WTC11 (cell line): ENCODE results near the gene RAPGEF1. TPM values are rescaled to one million over a fixed set of nuclear protein-coding genes. Genes with fewer than 3 reads are reported as not detected.

Experiments used
- ATAC-seq: fragments of 200-7000 bp; cut with Tn5 transposase; 2 replicates; pipeline ENCODE4 v1.10.0; 2021; ENCODE audit warnings: mild to moderate bottlenecking, moderate library complexity
- CTCF ChIA-PET: fragments of 300-600 bp; sonication (Branson Sonifier 250); formaldehyde crosslinking; loops from one replicate; lab custom pipeline; 2021; ENCODE audit warnings: antibody characterized with exemption; lab: Charles Lee
- POLR2A ChIA-PET: fragments of 350-600 bp; sonication (Branson Sonifier 250); formaldehyde crosslinking; loops from one replicate; lab custom pipeline; 2021; ENCODE audit warnings: antibody characterized with exemption; lab: Charles Lee
- DNase-seq: peaks from one replicate; pipeline ENCODE4 v3.0.0; 2021; ENCODE audit warnings: low spot score
- H3K27ac Mint-ChIP-seq: 2 replicates; pipeline ENCODE4 v1.8.0; 2021; ENCODE audit warnings: mixed read lengths
- H3K27me3 Mint-ChIP-seq: 2 replicates; pipeline ENCODE4 v1.8.0; 2021; ENCODE audit warnings: low read depth, mild to moderate bottlenecking, moderate library complexity, mixed read lengths
- H3K36me3 Mint-ChIP-seq: 2 replicates; pipeline ENCODE4 v1.8.0; 2021; ENCODE audit warnings: mixed read lengths
- H3K4me1 Mint-ChIP-seq: 2 replicates; pipeline ENCODE4 v1.8.0; 2022; ENCODE audit warnings: mixed read lengths
- H3K4me3 Mint-ChIP-seq: 2 replicates; pipeline ENCODE4 v1.8.0; 2021; ENCODE audit warnings: mild to moderate bottlenecking, moderate library complexity, mixed read lengths
- H3K9me3 Mint-ChIP-seq: 2 replicates; pipeline ENCODE4 v1.8.0; 2021; ENCODE audit warnings: mixed read lengths
- ARID4B ChIP-seq: sonication (generic); formaldehyde crosslinking; IDR thresholded peaks from 2 replicates; pipeline ENCODE4 v1.8.0; 2023; ENCODE audit warnings: missing genetic modification reagents, mild to moderate bottlenecking, borderline replicate concordance
- CBFB ChIP-seq: sonication (generic); formaldehyde crosslinking; IDR thresholded peaks from 2 replicates; pipeline ENCODE4 v1.8.1; 2022; ENCODE audit warnings: mild to moderate bottlenecking, low read depth, missing genetic modification reagents
- CREM ChIP-seq: sonication (generic); formaldehyde crosslinking; IDR thresholded peaks from 2 replicates; pipeline ENCODE4 v1.8.1; 2022; ENCODE audit warnings: mild to moderate bottlenecking, missing genetic modification reagents, moderate library complexity
- EMX1 ChIP-seq: fragments of 250-450 bp; sonication (Bioruptor Pico); IDR thresholded peaks from 2 replicates; pipeline ENCODE4 v1.8.0; 2021; ENCODE audit warnings: mild to moderate bottlenecking
- ESRRA ChIP-seq: sonication (generic); formaldehyde crosslinking; IDR thresholded peaks from 2 replicates; pipeline ENCODE4 v1.8.1; 2022; ENCODE audit warnings: mild to moderate bottlenecking, missing genetic modification reagents, borderline replicate concordance
- FOXK1 ChIP-seq: sonication (generic); formaldehyde crosslinking; IDR thresholded peaks from 2 replicates; pipeline ENCODE4 v1.8.0; 2022; ENCODE audit warnings: mild to moderate bottlenecking, moderate library complexity, missing genetic modification reagents
- GTF2I ChIP-seq: fragments of 250-450 bp; sonication (Bioruptor Pico); conservative IDR thresholded peaks from 2 replicates; pipeline ENCODE4 v1.4.0; 2021; ENCODE audit warnings: mild to moderate bottlenecking
- HMGXB4 ChIP-seq: sonication (generic); formaldehyde crosslinking; IDR thresholded peaks from 2 replicates; pipeline ENCODE4 v1.8.1; 2023; ENCODE audit warnings: mild to moderate bottlenecking, moderate library complexity, missing genetic modification reagents
- IRF2 ChIP-seq: sonication (generic); formaldehyde crosslinking; IDR thresholded peaks from 2 replicates; pipeline ENCODE4 v1.8.0; 2022; ENCODE audit warnings: low read depth, missing genetic modification reagents, borderline replicate concordance
- KAT7 ChIP-seq: sonication (generic); formaldehyde crosslinking; IDR thresholded peaks from 2 replicates; pipeline ENCODE4 v1.8.1; 2023; ENCODE audit warnings: missing genetic modification reagents, mild to moderate bottlenecking, borderline replicate concordance
- OVOL2 ChIP-seq: fragments of 250-450 bp; sonication (Bioruptor Pico); IDR thresholded peaks from 2 replicates; pipeline ENCODE4 v1.9.0; 2021; ENCODE audit warnings: mild to moderate bottlenecking, borderline replicate concordance
- PRDM15 ChIP-seq: sonication (generic); formaldehyde crosslinking; IDR thresholded peaks from 2 replicates; pipeline ENCODE4 v1.8.0; 2022; ENCODE audit warnings: missing genetic modification reagents
- TEAD1 ChIP-seq: sonication (generic); formaldehyde crosslinking; IDR thresholded peaks from 2 replicates; pipeline ENCODE4 v1.8.0; 2022; ENCODE audit warnings: mild to moderate bottlenecking, missing genetic modification reagents
- TEAD4 ChIP-seq: sonication (generic); formaldehyde crosslinking; IDR thresholded peaks from 2 replicates; pipeline ENCODE4 v1.8.0; 2022; ENCODE audit warnings: mild to moderate bottlenecking, missing genetic modification reagents
- ZNF219 ChIP-seq: sonication (generic); formaldehyde crosslinking; IDR thresholded peaks from 2 replicates; pipeline ENCODE4 v1.8.0; 2023; ENCODE audit warnings: missing genetic modification reagents, mild to moderate bottlenecking, borderline replicate concordance
- ZNF396 ChIP-seq: fragments of 250-450 bp; sonication (Bioruptor Pico); IDR thresholded peaks from 2 replicates; pipeline ENCODE4 v1.8.0; 2021; ENCODE audit warnings: mild to moderate bottlenecking, moderate library complexity, borderline replicate concordance
- ZNF423 ChIP-seq: fragments of 250-450 bp; sonication (Bioruptor Pico); IDR thresholded peaks from 2 replicates; pipeline ENCODE4 v2.1.2; 2022; ENCODE audit warnings: mild to moderate bottlenecking, moderate library complexity
- ZSCAN18 ChIP-seq: fragments of 250-450 bp; sonication (Bioruptor Pico); IDR thresholded peaks from 2 replicates; pipeline ENCODE4 v2.1.2; 2022; ENCODE audit warnings: mild to moderate bottlenecking, moderate library complexity
- total RNA-seq: library from RNA; stranded (reverse); gene quantifications from 3 replicates; pipeline ENCODE4 v1.2.3, GENCODE V29; 2021
- TF ChIP-seq, protein P1 (sequence below): sonication (generic); formaldehyde crosslinking; IDR thresholded peaks from 2 replicates; pipeline ENCODE4 v1.8.0; 2022; ENCODE audit warnings: mild to moderate bottlenecking, missing genetic modification reagents
- TF ChIP-seq, protein P2 (sequence below): fragments of 200-600 bp; IDR thresholded peaks from 2 replicates; pipeline ENCODE4 v1.8.0; 2022; ENCODE audit warnings: antibody characterized with exemption

Gene RAPGEF1
- total RNA-seq, 1 experiment from 2014 or later = 66.2 TPM

DNA sequence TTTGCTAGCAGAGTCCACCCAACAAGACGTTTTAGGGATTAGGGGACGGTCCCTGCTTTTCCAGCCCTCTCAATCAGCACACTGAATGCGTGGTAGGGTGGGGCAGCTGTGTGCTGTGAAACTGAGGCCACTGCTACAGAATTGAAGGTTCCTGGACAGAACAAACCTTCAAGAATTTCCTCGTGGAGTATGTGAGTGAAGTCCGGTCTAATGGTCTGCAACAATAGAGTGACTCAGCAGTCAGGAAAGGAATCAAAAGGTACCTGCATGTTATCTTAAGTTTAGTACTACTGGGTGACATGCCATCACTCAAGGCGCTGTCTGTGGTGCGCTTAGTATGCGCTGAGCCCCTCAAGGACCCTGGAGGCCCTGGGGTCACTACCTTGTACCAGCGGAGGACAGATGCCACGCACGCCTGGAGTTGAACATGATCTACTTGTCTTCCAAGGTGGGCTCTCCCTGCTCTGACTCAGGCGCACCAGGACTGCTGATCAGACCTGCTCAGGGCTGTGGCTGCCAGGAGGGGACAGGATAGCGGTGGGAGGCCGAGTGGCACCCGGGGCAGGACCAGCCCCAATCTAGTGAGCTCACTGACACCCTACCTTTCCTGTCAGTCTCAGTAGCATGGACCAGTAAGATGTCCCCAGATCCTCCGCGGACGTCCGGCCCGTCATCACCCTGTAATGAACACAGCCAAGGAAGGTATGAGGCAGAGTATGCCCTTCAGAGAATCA, 144.0 kb downstream of the RAPGEF1 start:
- Mint-ChIP-seq H3K36me3 (peaks cover 14% of the 10 kb centered on the region; the same call in 1 of the 2 replicates), H3K4me3 (no peak overlapping the region), H3K4me1 (no peaks in the 10 kb centered on the region), H3K27me3 (no peaks in the 10 kb centered on the region), H3K27ac (peak overlapping the region; percentile 15; the same call in 1 of the 2 replicates), H3K9me3 (no peaks in the 10 kb centered on the region)
- no peak for TF ChIP-seq GTF2I (CRISPR knock-in tag)
- TF ChIP-seq, protein P1, sequence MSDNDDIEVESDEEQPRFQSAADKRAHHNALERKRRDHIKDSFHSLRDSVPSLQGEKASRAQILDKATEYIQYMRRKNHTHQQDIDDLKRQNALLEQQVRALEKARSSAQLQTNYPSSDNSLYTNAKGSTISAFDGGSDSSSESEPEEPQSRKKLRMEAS (CRISPR knock-in tag) = no peak
- no peak for TF ChIP-seq FOXK1
- TF ChIP-seq OVOL2 = no peak
- no peak for TF ChIP-seq CREM (CRISPR knock-in tag)
- no peak for TF ChIP-seq ZNF423 (CRISPR knock-in tag)
- no peak for TF ChIP-seq KAT7 (CRISPR knock-in tag)
- no peak for TF ChIP-seq IRF2 (CRISPR knock-in tag)
- TF ChIP-seq CBFB (CRISPR knock-in tag) = no peak
- TF ChIP-seq EMX1 (CRISPR knock-in tag) = no peak
- TF ChIP-seq PRDM15 (CRISPR knock-in tag) = no peak
- TF ChIP-seq HMGXB4 (CRISPR knock-in tag) = no peak
- TF ChIP-seq ZSCAN18 (CRISPR knock-in tag) = no peak
- no peak for TF ChIP-seq TEAD1
- no peak for TF ChIP-seq ESRRA (CRISPR knock-in tag)
- no peak for TF ChIP-seq TEAD4 (CRISPR knock-in tag)
- TF ChIP-seq ZNF219 (CRISPR knock-in tag) = no peak
- no peak for TF ChIP-seq ARID4B (CRISPR knock-in tag)
- TF ChIP-seq, protein P2, sequence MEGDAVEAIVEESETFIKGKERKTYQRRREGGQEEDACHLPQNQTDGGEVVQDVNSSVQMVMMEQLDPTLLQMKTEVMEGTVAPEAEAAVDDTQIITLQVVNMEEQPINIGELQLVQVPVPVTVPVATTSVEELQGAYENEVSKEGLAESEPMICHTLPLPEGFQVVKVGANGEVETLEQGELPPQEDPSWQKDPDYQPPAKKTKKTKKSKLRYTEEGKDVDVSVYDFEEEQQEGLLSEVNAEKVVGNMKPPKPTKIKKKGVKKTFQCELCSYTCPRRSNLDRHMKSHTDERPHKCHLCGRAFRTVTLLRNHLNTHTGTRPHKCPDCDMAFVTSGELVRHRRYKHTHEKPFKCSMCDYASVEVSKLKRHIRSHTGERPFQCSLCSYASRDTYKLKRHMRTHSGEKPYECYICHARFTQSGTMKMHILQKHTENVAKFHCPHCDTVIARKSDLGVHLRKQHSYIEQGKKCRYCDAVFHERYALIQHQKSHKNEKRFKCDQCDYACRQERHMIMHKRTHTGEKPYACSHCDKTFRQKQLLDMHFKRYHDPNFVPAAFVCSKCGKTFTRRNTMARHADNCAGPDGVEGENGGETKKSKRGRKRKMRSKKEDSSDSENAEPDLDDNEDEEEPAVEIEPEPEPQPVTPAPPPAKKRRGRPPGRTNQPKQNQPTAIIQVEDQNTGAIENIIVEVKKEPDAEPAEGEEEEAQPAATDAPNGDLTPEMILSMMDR = no peak
- no peak for TF ChIP-seq ZNF396
- no peak for DNase-seq
- CTCF ChIA-PET = no interaction called here
- POLR2A ChIA-PET = no interaction called here
- ATAC-seq = no peak
